ENCODE results near the gene HMGXB3. TPM values are rescaled to one million over a fixed set of nuclear protein-coding genes. Genes with fewer than 3 reads are reported as not detected.

The HMGXB3 gene
- total and polyA plus RNA-seq, 2 of the 13 experiments (the other 11 are each of a cell fraction or from before 2014, with no cell fraction given), result 18.8 to 23.8 TPM

GRCh38 chr5:149996205-149996890 is 4.2 kb upstream of the HMGXB3 start:
- no peak for DNase-seq (ENCODE audit: low spot score)
- H3K27ac ChIP-seq (ENCODE audit: extremely low read length, insufficient read depth, low read length), result no peak overlapping the region
- no peak for FAIRE-seq
- intact Hi-C loops (cut with micrococcal nuclease; ENCODE audit: unreplicated experiment), result no loop called here
- no peak for ATAC-seq
- no peak overlapping the region for H3K4me2 ChIP-seq (ENCODE audit: low read depth, low read length)
- 85% methylated on average over 6 of the region's 6 CpGs for WGBS (ENCODE audit: low lambda C conversion rate)
- H3K36me3 ChIP-seq (replicated peaks in 1 of 2; ENCODE audit: control insufficient read depth in 1 of 2, insufficient read depth in 2 of 2, low read length in 2 of 2), result no peaks in the 10 kb centered on the region; a peak in 1 of 5 replicates
- no peaks in the 10 kb centered on the region for H3K9me3 ChIP-seq (ENCODE audit: low read length)
- H3K4me3 ChIP-seq (replicated peaks in 1 of 3; ENCODE audit: insufficient read depth in 1 of 3, low read depth in 2 of 3, low read length in 3 of 3), result no peak overlapping the region
- no peak overlapping the region for H3K9ac ChIP-seq (ENCODE audit: insufficient read depth, low read depth, low read length)
- H2AFZ ChIP-seq (ENCODE audit: low read length), result no peak overlapping the region
- H3K79me2 ChIP-seq (ENCODE audit: insufficient read depth, low read length), result peaks cover 21% of the 10 kb centered on the region
- BruUV-seq (replicated peaks), result no TSS peak
- no peaks in the 10 kb centered on the region for H4K20me1 ChIP-seq (ENCODE audit: insufficient read depth, low read length)
- POLR2A ChIA-PET, result interaction anchor here (1.0 to 1.1 kb wide), 2 partner anchors 30 to 36 kb away, joined by 3 to 4 read pairs; partner anchors contain the start of gene SLC26A2
- in situ Hi-C loops (cut with HindIII; ENCODE audit: extremely low pct_ligation_motif_present, low pct_unique_long_range_greater_than_20kb), result loop anchor here (10.0 to 25.0 kb wide), 2 partner anchors 62 to 359 kb away; no protein-coding TSS in a partner anchor
- H3K27me3 ChIP-seq (ENCODE audit: control insufficient read depth in 1 of 2, insufficient read depth in 2 of 2, low read length in 2 of 2), result no peaks in the 10 kb centered on the region; a peak in 1 of 5 replicates
- peaks cover 24% of the 10 kb centered on the region for H3K4me1 ChIP-seq (ENCODE audit: insufficient read depth, low read length)
- no peak for TF ChIP-seq RBM39 (IDR thresholded peaks at IDR 0.05; ENCODE audit: low read depth, low read length, poor library complexity, severe bottlenecking)
- no peak for TF ChIP-seq ZSCAN9 (CRISPR knock-in tag; IDR thresholded peaks at IDR 0.05; ENCODE audit: borderline replicate concordance)
- TF ChIP-seq ONECUT2 (CRISPR knock-in tag; IDR thresholded peaks at IDR 0.05), result no peak
- TF ChIP-seq PAWR (CRISPR knock-in tag; IDR thresholded peaks at IDR 0.05; ENCODE audit: borderline replicate concordance), result no peak
- TF ChIP-seq ZNF326 (CRISPR knock-in tag; IDR thresholded peaks at IDR 0.05; ENCODE audit: borderline replicate concordance), result no peak
- no peak for TF ChIP-seq ZKSCAN5 (CRISPR knock-in tag; IDR thresholded peaks at IDR 0.05)
- no peak for TF ChIP-seq ZNF598 (CRISPR knock-in tag; IDR thresholded peaks at IDR 0.05; ENCODE audit: borderline replicate concordance)
- CTCF ChIA-PET (ENCODE audit: low intra/inter-chr PET ratio, low total read pairs), result no interaction called here

- H3K4me2 ChIP-seq (ENCODE audit: low read depth, low read length), result no peak overlapping the region
- TF ChIP-seq ZNF224 (CRISPR knock-in tag; IDR thresholded peaks at IDR 0.05), result no peak
- TF ChIP-seq ZNF431 (CRISPR knock-in tag; IDR thresholded peaks at IDR 0.05; ENCODE audit: borderline replicate concordance, low read depth), result no peak
- TF ChIP-seq ZGPAT (CRISPR knock-in tag; IDR thresholded peaks at IDR 0.05), result no peak
- TF ChIP-seq SIN3B (IDR thresholded peaks at IDR 0.05; ENCODE audit: low read length), result no peak
- TF ChIP-seq MED1 (CRISPR knock-in tag; IDR thresholded peaks at IDR 0.05), result no peak
- no peak for TF ChIP-seq ZNF549 (CRISPR knock-in tag; IDR thresholded peaks at IDR 0.05)
- no peak for TF ChIP-seq ZNF335 (CRISPR knock-in tag; IDR thresholded peaks at IDR 0.05)
These were observed 2.3 kb upstream of the HMGXB3 start for GRCh38 chr5:149998281-149998680.

More at GRCh38 chr5:149998281-149998680, 2.3 kb upstream of the HMGXB3 start:
- no peak overlapping the region for H3K9ac ChIP-seq (ENCODE audit: insufficient read depth, low read depth, low read length)
- H3K27me3 ChIP-seq (ENCODE audit: control insufficient read depth in 1 of 2, insufficient read depth in 2 of 2, low read length in 2 of 2), result no peaks in the 10 kb centered on the region; a peak in 1 of 5 replicates
- H3K4me3 ChIP-seq (replicated peaks in 1 of 3; ENCODE audit: insufficient read depth in 1 of 3, low read depth in 2 of 3, low read length in 3 of 3), result no peak overlapping the region
- DNase-seq (ENCODE audit: low spot score) (no peak), ATAC-seq (no peak), FAIRE-seq (no peak)
- ChIA-PET CTCF (ENCODE audit: low intra/inter-chr PET ratio, low total read pairs) (no interaction called here), POLR2A (no interaction called here)
- in situ Hi-C loops (cut with HindIII; ENCODE audit: extremely low pct_ligation_motif_present, low pct_unique_long_range_greater_than_20kb), result loop anchor here (10.0 to 25.0 kb wide), 2 partner anchors 63 to 361 kb away; no protein-coding TSS in a partner anchor
- peaks cover 40% of the 10 kb centered on the region for H3K79me2 ChIP-seq (ENCODE audit: insufficient read depth, low read length)
- intact Hi-C loops (cut with micrococcal nuclease; ENCODE audit: unreplicated experiment), result no loop called here
- H4K20me1 ChIP-seq (ENCODE audit: insufficient read depth, low read length), result peaks cover 5% of the 10 kb centered on the region; the same call in 1 of the 2 replicates
- no peaks in the 10 kb centered on the region for H3K9me3 ChIP-seq (ENCODE audit: low read length)
- 97% methylated on average over 3 of the region's 3 CpGs for WGBS (ENCODE audit: low lambda C conversion rate)
- BruUV-seq (replicated peaks), result no TSS peak
- H2AFZ ChIP-seq (ENCODE audit: low read length), result no peak overlapping the region
- H3K4me1 ChIP-seq (ENCODE audit: insufficient read depth, low read length), result peaks cover 32% of the 10 kb centered on the region
- H3K27ac ChIP-seq (ENCODE audit: extremely low read length, insufficient read depth, low read length), result no peak overlapping the region
- no peaks in the 10 kb centered on the region; a peak in 2 of 5 replicates for H3K36me3 ChIP-seq (replicated peaks in 1 of 2; ENCODE audit: control insufficient read depth in 1 of 2, insufficient read depth in 2 of 2, low read length in 2 of 2)
